Lower leg skin (tissue), 3 donors: ENCODE measurements around the gene ARHGAP23.

Experiments used
- POLR2A ChIP-seq, 2 donors: fragments of 450-650 bp; IDR thresholded peaks; one replicate each; pipeline ENCODE4 v1.6.1; 2016 to 2017; ENCODE audit warnings: antibody characterized with exemption in 2 of 2, mild to moderate bottlenecking in 1 of 2, moderate library complexity in 1 of 2
- TF ChIP-seq, protein P1 (sequence below), 3 donors: fragments of 450-650 bp; IDR thresholded peaks; one replicate each; pipeline ENCODE4 v1.5.1; 2016; ENCODE audit warnings: antibody characterized with exemption in 3 of 3, mild to moderate bottlenecking in 3 of 3, moderate library complexity in 2 of 3

DNA sequence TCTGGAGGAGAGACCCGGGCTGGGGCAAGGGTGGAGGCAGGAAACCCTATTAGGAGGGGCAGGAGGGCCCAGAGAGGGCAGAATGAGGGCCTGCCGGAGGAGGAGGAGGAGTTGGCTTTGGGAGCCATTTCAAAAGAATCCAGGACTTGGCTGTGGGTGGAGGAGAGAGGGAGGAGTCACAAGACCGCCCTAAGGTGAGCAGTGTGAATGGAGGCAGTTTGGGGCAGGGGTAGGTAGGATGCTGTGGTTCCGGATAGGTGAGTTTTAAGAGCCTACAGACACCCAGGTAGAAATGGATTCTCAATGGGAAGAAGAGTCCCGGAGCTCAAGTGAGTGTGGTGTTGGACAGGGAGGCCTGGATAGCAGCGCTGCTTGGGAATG lies 80.3 kb downstream of the ARHGAP23 start:
- no peak for TF ChIP-seq POLR2A (IDR thresholded peaks at IDR 0.05)
- TF ChIP-seq, protein P1, sequence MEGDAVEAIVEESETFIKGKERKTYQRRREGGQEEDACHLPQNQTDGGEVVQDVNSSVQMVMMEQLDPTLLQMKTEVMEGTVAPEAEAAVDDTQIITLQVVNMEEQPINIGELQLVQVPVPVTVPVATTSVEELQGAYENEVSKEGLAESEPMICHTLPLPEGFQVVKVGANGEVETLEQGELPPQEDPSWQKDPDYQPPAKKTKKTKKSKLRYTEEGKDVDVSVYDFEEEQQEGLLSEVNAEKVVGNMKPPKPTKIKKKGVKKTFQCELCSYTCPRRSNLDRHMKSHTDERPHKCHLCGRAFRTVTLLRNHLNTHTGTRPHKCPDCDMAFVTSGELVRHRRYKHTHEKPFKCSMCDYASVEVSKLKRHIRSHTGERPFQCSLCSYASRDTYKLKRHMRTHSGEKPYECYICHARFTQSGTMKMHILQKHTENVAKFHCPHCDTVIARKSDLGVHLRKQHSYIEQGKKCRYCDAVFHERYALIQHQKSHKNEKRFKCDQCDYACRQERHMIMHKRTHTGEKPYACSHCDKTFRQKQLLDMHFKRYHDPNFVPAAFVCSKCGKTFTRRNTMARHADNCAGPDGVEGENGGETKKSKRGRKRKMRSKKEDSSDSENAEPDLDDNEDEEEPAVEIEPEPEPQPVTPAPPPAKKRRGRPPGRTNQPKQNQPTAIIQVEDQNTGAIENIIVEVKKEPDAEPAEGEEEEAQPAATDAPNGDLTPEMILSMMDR (IDR thresholded peaks at IDR 0.05): no peak
